ENCODE results near the gene ARNT2.

Gene ARNT2

DNA sequence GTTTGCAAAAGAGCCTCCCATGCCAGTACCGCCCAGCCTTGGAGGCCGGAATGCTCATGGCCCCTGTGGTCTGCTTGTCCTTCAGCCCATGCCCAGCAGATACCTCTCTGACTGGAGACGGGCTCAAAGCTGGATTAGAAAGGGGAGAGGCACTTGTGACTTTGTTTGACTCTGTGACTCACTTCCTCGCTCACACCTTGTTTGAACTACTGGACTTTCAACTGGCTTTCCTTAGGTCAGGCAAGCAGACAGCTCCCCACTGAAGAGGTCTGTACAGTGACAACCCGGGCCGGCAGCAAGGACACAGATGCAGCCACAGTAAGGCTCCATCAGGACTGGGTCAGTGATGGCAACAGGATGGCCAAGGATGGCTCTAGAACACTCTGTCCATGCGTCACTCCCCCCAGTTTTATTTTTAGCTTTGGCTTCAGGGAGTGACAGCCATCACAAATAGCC, 192.4 kb downstream of the ARNT2 start:
- Histone ChIP-seq H3K36me3 (ENCODE audit: insufficient read depth, low read length) (no peaks in the 10 kb centered on the region), H3K4me2 (ENCODE audit: low read length) (no peak overlapping the region), H3K79me2 (ENCODE audit: insufficient read depth, low read length) (no peaks in the 10 kb centered on the region), H3K4me1 (ENCODE audit: insufficient read depth, low read length, severe bottlenecking) (no peaks in the 10 kb centered on the region), H3K27me3 (ENCODE audit: insufficient read depth, low read length) (no peaks in the 10 kb centered on the region), H3K9ac (ENCODE audit: low read length) (no peak overlapping the region), H3K27ac (ENCODE audit: low read depth, low read length, poor library complexity, severe bottlenecking) (no peak overlapping the region), H3K9me3 (ENCODE audit: low read length) (no peaks in the 10 kb centered on the region), H2AFZ (ENCODE audit: low read length) (no peak overlapping the region), H3K4me3 (ENCODE audit: low read depth, low read length, poor library complexity, severe bottlenecking) (no peak overlapping the region), H3K9me2 (ENCODE audit: low read depth, low read length) (no peaks in the 10 kb centered on the region), H4K20me1 (ENCODE audit: insufficient read depth, low read length) (no peaks in the 10 kb centered on the region), H3F3A (ENCODE audit: insufficient read depth, low read length) (no peaks in the 10 kb centered on the region)
- TF ChIP-seq, protein P1, sequence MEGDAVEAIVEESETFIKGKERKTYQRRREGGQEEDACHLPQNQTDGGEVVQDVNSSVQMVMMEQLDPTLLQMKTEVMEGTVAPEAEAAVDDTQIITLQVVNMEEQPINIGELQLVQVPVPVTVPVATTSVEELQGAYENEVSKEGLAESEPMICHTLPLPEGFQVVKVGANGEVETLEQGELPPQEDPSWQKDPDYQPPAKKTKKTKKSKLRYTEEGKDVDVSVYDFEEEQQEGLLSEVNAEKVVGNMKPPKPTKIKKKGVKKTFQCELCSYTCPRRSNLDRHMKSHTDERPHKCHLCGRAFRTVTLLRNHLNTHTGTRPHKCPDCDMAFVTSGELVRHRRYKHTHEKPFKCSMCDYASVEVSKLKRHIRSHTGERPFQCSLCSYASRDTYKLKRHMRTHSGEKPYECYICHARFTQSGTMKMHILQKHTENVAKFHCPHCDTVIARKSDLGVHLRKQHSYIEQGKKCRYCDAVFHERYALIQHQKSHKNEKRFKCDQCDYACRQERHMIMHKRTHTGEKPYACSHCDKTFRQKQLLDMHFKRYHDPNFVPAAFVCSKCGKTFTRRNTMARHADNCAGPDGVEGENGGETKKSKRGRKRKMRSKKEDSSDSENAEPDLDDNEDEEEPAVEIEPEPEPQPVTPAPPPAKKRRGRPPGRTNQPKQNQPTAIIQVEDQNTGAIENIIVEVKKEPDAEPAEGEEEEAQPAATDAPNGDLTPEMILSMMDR (IDR thresholded peaks at IDR 0.05; ENCODE audit: low read length), result no peak
- no peak for TF ChIP-seq EZH2 (IDR thresholded peaks at IDR 0.05; ENCODE audit: borderline replicate concordance, low read length)

DNA sequence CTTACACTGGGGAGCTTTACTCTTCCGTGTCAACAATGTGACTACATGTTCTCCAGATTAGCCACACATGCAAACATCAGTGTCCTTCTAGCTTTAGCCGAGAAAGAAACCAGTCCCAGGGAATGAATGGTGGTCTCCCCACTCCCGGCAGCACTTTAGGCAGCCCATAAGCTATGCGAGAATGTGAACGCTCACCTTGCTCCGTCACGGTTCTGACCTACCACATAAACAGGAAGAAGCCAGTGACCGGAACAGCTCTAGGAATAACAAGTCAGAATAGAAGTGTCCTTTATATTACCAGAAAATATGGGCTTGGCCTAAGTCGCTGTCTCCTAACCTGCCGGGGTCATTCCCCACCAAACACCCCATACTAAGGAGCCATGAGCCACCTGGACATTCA, 192.9 kb downstream of the ARNT2 start:
- Histone ChIP-seq H4K20me1 (ENCODE audit: insufficient read depth, low read length) (no peaks in the 10 kb centered on the region), H3K9me2 (ENCODE audit: low read depth, low read length) (no peaks in the 10 kb centered on the region), H3F3A (ENCODE audit: insufficient read depth, low read length) (no peaks in the 10 kb centered on the region), H3K4me3 (ENCODE audit: low read depth, low read length, poor library complexity, severe bottlenecking) (no peak overlapping the region), H3K79me2 (ENCODE audit: insufficient read depth, low read length) (no peaks in the 10 kb centered on the region), H2AFZ (ENCODE audit: low read length) (no peak overlapping the region), H3K27ac (ENCODE audit: low read depth, low read length, poor library complexity, severe bottlenecking) (no peak overlapping the region), H3K4me1 (ENCODE audit: insufficient read depth, low read length, severe bottlenecking) (no peaks in the 10 kb centered on the region), H3K36me3 (ENCODE audit: insufficient read depth, low read length) (no peaks in the 10 kb centered on the region), H3K9ac (ENCODE audit: low read length) (no peak overlapping the region), H3K9me3 (ENCODE audit: low read length) (no peaks in the 10 kb centered on the region), H3K27me3 (ENCODE audit: insufficient read depth, low read length) (no peaks in the 10 kb centered on the region), H3K4me2 (ENCODE audit: low read length) (no peak overlapping the region)
- TF ChIP-seq, protein P1 (IDR thresholded peaks at IDR 0.05; ENCODE audit: low read length), result no peak
- no peak for TF ChIP-seq EZH2 (IDR thresholded peaks at IDR 0.05; ENCODE audit: borderline replicate concordance, low read length)

DNA sequence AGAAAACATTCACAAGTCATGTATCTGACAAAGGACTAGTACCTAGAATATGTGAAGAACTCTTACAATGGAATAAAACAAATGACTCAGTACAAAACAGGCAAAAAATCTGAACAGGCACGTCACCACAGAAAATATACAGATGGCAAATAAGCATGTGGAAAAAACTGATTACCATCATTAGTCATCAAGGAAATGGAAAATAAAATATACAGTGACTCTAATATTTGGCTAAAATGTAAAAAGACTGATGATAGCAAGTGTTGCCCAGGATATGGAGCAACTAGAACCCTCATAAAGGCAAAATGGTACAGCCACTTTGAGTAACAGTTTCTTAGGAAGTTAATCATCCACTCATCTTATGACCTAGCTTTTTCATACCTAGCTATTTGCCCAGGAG, 195.2 kb downstream of the ARNT2 start:
- no peak overlapping the region for H3K4me2 ChIP-seq (ENCODE audit: low read length)
- H3K27me3 ChIP-seq (ENCODE audit: insufficient read depth, low read length), result no peaks in the 10 kb centered on the region
- no peaks in the 10 kb centered on the region for H3K9me3 ChIP-seq (ENCODE audit: low read length)
- no peak overlapping the region for H3K9ac ChIP-seq (ENCODE audit: low read length)
- no peaks in the 10 kb centered on the region for H4K20me1 ChIP-seq (ENCODE audit: insufficient read depth, low read length)
- no peaks in the 10 kb centered on the region for H3K79me2 ChIP-seq (ENCODE audit: insufficient read depth, low read length)
- no peak overlapping the region for H3K27ac ChIP-seq (ENCODE audit: low read depth, low read length, poor library complexity, severe bottlenecking)
- no peaks in the 10 kb centered on the region for H3F3A ChIP-seq (ENCODE audit: insufficient read depth, low read length)
- no peaks in the 10 kb centered on the region for H3K36me3 ChIP-seq (ENCODE audit: insufficient read depth, low read length)
- no peaks in the 10 kb centered on the region for H3K4me1 ChIP-seq (ENCODE audit: insufficient read depth, low read length, severe bottlenecking)
- H3K4me3 ChIP-seq (ENCODE audit: low read depth, low read length, poor library complexity, severe bottlenecking), result no peak overlapping the region
- TF ChIP-seq, protein P1 (IDR thresholded peaks at IDR 0.05; ENCODE audit: low read length), result no peak
- no peak for TF ChIP-seq EZH2 (IDR thresholded peaks at IDR 0.05; ENCODE audit: borderline replicate concordance, low read length)
- H2AFZ ChIP-seq (ENCODE audit: low read length), result no peak overlapping the region
- no peaks in the 10 kb centered on the region for H3K9me2 ChIP-seq (ENCODE audit: low read depth, low read length)

Measured in OCI-LY1 (cell line).